ENCODE data around the gene ELL2.

- TF ChIP-seq CTCF (IDR thresholded peaks at IDR 0.05 in 8 of 11, conservative IDR thresholded peaks at IDR 0.05 in 3 of 11) (no peak), POLR2A (IDR thresholded peaks at IDR 0.05) (no peak)
These were observed 32.1 kb upstream of the ELL2 start for GRCh38 chr5:95993776-95994175.
